Breast epithelium (tissue), 3 donors: ENCODE results near the gene TSPAN4.

Experiments used
- POLR2A ChIP-seq: fragments of 450-650 bp; IDR thresholded peaks from one replicate; pipeline ENCODE4 v1.6.1; 2016; ENCODE audit warnings: antibody characterized with exemption, mild to moderate bottlenecking, moderate library complexity
- POLR2AphosphoS5 ChIP-seq, 3 donors: sonication (generic); formaldehyde crosslinking; IDR thresholded peaks; one replicate each; pipeline ENCODE4 v1.6.1; 2017; ENCODE audit warnings: antibody characterized with exemption in 3 of 3
- TF ChIP-seq, protein P1 (sequence below), 3 donors: fragments of 450-650 bp; IDR thresholded peaks; one replicate each; pipeline ENCODE4 v1.5.1; 2016 to 2017; ENCODE audit warnings: antibody characterized with exemption in 3 of 3, mild to moderate bottlenecking in 3 of 3, moderate library complexity in 3 of 3

DNA sequence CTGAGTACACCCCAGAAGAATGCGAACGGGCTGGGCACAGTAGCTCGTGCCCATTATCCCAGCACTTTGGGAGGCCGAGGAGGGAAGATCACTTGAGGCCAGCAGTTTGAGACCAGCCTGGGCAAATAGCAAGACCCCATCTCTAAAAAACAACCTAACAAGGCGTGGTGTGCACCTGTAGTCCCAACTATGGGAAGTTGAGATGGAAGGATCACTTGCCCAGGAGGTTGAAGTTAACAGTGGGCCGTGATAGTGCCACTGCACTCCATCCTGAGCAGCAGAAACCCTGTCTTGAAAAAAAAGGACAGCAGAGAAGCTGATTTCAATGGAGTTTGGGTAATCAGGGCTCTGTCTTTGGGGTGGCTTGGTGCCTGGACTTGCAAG lies 29.6 kb upstream of the TSPAN4 start:
- TF ChIP-seq POLR2A = no peak
- TF ChIP-seq, protein P1, sequence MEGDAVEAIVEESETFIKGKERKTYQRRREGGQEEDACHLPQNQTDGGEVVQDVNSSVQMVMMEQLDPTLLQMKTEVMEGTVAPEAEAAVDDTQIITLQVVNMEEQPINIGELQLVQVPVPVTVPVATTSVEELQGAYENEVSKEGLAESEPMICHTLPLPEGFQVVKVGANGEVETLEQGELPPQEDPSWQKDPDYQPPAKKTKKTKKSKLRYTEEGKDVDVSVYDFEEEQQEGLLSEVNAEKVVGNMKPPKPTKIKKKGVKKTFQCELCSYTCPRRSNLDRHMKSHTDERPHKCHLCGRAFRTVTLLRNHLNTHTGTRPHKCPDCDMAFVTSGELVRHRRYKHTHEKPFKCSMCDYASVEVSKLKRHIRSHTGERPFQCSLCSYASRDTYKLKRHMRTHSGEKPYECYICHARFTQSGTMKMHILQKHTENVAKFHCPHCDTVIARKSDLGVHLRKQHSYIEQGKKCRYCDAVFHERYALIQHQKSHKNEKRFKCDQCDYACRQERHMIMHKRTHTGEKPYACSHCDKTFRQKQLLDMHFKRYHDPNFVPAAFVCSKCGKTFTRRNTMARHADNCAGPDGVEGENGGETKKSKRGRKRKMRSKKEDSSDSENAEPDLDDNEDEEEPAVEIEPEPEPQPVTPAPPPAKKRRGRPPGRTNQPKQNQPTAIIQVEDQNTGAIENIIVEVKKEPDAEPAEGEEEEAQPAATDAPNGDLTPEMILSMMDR (IDR thresholded peaks at IDR 0.05) = no peak
- TF ChIP-seq POLR2AphosphoS5 (IDR thresholded peaks at IDR 0.05) = no peak
